Measurements from ENCODE around the gene MSRB1.

- TF ChIP-seq MAX (IDR thresholded peaks at IDR 0.05) (no peak), LCORL (IDR thresholded peaks at IDR 0.05) (no peak), LCORL (CRISPR knock-in tag; IDR thresholded peaks at IDR 0.05) (no peak)
Measured at GRCh38 chr16:1980770-1981087, 37.7 kb upstream of the MSRB1 start.

Data from HepG2 (cell line).